GM20000 (cell line): Measurements from ENCODE around the gene PAQR7.

Experiments used
- DNase-seq: peaks from one replicate; pipeline ENCODE4 v3.0.0; 2012; ENCODE audit warnings: low spot score
- CTCF ChIP-seq: IDR thresholded peaks from 2 replicates; pipeline ENCODE4 v1.5.1; 2012; ENCODE audit warnings: mild to moderate bottlenecking, control low read depth; ENCODE audit errors: extremely low read depth, missing control alignments

PAQR7 gene

DNA sequence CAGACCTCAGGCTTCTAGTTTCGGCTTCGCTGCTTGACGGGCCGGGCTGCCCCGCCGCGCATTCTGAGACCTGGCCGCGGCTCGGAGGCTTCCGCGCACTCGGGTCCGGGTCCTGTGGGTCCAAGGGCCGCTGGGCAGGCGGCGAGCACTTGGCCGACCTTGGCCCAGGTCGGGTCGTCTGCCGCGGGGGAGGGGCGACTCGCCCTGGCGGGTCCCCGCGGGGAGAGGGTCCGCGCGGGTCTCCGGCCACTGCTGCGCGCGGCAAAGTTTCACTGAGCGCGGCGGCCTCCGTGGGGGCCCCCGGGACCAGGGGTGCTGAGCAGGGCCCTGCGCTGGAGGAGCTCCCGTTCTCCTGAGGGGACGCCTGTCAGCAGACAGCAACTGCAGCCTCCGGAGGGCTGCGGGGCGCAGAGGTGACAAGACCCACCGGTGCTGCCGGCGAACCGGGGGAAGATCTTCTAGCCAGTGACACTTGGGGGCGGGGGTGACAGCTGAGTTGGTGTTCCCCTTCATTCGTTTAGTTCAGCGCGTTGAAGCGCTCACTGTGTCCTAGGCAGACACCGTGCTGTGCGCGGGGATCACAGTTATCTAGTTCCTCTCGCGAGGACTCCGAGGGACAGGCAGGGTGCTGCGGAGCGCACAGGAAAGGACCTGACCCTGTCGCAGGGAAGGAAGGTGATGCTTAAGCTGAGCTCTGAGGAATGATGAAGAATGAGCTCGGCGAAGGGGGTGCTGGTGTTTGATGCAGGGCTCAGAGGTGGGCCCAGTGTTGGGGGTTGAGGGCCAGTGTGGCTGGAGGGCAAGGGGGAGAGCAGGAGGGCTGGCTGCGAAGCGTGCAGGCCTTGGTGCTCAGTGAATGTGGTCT is 55.0 kb downstream of the PAQR7 start:
- DNase-seq: peak; percentile 89
- no peak for TF ChIP-seq CTCF

GRCh38 chr1:25819491-25820246 is 55.8 kb downstream of the PAQR7 start, which contains the start of gene MTFR1L:
MTFR1L (plus strand) TSS chr1:25819954; CDS start chr1:25823105, 3,151 bp downstream.
- no peak for TF ChIP-seq CTCF
- peak; percentile 98 for DNase-seq

DNA sequence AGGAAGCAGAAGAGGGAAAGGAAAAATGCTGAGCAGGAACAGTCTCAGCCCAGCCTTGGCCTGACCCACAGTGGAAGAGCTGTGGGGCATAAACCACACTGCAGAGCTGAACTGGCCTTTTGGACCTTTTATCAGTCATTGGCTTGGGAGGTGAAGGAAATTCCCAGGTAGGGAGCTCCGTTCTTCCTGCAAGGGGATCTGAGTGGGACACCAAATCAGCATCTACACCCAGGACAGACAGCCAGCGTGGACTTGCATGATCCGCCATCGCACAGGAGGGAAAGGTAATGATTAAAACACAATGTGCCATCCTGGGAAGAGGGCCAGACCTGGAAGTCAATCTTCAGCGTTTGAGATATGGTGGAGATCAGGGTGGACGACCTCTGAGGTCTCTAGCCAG is 56.9 kb downstream of the PAQR7 start:
- DNase-seq: no peak
- TF ChIP-seq CTCF: no peak

GRCh38 chr1:25817840-25818501 is 57.5 kb downstream of the PAQR7 start:
- TF ChIP-seq CTCF: no peak
- no peak for DNase-seq

GRCh38 chr1:25816112-25816718 is 59.3 kb downstream of the PAQR7 start:
- DNase-seq: no peak
- TF ChIP-seq CTCF: no peak

- no peak for TF ChIP-seq CTCF
- no peak for DNase-seq
Measured at GRCh38 chr1:25815208-25816111, 60.0 kb downstream of the PAQR7 start.
